Right ventricle myocardium superior (tissue), 1 donor: ENCODE results near the gene CCDC167. TPM values are rescaled to one million over a fixed set of nuclear protein-coding genes. Genes with fewer than 3 reads are reported as not detected.
A peak's percentile ranks its signal among the peaks of the same experiment; 100 is the strongest.

Experiments used
- ATAC-seq: fragments of 200-7000 bp; cut with Tn5 transposase; one replicate; pipeline ENCODE4 v1.9.1; 2020; ENCODE audit warnings: mild to moderate bottlenecking; ENCODE audit not compliant: poor library complexity
- DNase-seq: peaks from one replicate; pipeline ENCODE4 v3.0.0-alpha.2; 2020
- intact Hi-C: fragments of 100-400 bp; cut with DNase I; formaldehyde crosslinking; loops from one replicate; pipeline ENCODE4 v1.11.2; 2022
- total RNA-seq: library from RNA; stranded (reverse); fragmentation: NEBNext Ultra II Directional; extraction: Animal tissue kit (Norgen Biotek cat#: 25700); gene quantifications from one replicate; pipeline ENCODE4 v1.2.1, GENCODE V29; 2021
- donor health status: DM: no; HTN: yes; CAD: no; lungs with severe emphysema.

The CCDC167 gene
- total RNA-seq, 1 donor from 2014 or later = 24.4 TPM

GRCh38 chr6:37493661-37493995, 6.1 kb downstream of the CCDC167 start:
- ATAC-seq (no peak), DNase-seq (no peak)
- intact Hi-C loops = no loop called here

GRCh38 chr6:37492991-37493660, 6.6 kb downstream of the CCDC167 start:
- no peak for ATAC-seq
- DNase-seq = no peak
- intact Hi-C loops = no loop called here

GRCh38 chr6:37492236-37492972, 7.3 kb downstream of the CCDC167 start:
- intact Hi-C loops = no loop called here
- ATAC-seq (no peak), DNase-seq (no peak)

GRCh38 chr6:37491830-37492208, 7.9 kb downstream of the CCDC167 start:
- no peak for ATAC-seq
- DNase-seq = no peak
- intact Hi-C loops = no loop called here

GRCh38 chr6:37491171-37491829, 8.4 kb downstream of the CCDC167 start:
- intact Hi-C loops = no loop called here
- ATAC-seq (peak; percentile 25), DNase-seq (no peak)

- DNase-seq = no peak
- ATAC-seq = peak; percentile 9
- intact Hi-C loops = no loop called here
Observed at GRCh38 chr6:37490536-37491170, 9.0 kb downstream of the CCDC167 start.

GRCh38 chr6:37489697-37490336, 9.9 kb downstream of the CCDC167 start:
- ATAC-seq (peak; percentile 65), DNase-seq (peak; percentile 56)
- intact Hi-C loops = loop anchor here (5.0 kb wide), 1 partner anchor 77 kb away; no protein-coding TSS in a partner anchor

- intact Hi-C loops = loop anchor here (5.0 kb wide), 1 partner anchor 79 kb away; no protein-coding TSS in a partner anchor
- DNase-seq (no peak), ATAC-seq (no peak)
Observed at GRCh38 chr6:37488476-37488875, 11.2 kb downstream of the CCDC167 start.

GRCh38 chr6:37487591-37488380, 11.9 kb downstream of the CCDC167 start:
- DNase-seq (no peak), ATAC-seq (no peak)
- intact Hi-C loops = loop anchor here (5.0 kb wide), 1 partner anchor 80 kb away; no protein-coding TSS in a partner anchor

GRCh38 chr6:37486121-37486839, 13.4 kb downstream of the CCDC167 start:
- intact Hi-C loops = loop anchor here (5.0 kb wide), 1 partner anchor 81 kb away; no protein-coding TSS in a partner anchor
- DNase-seq = no peak
- ATAC-seq = no peak

GRCh38 chr6:37485291-37485702, 14.4 kb downstream of the CCDC167 start:
- ATAC-seq = no peak
- DNase-seq = no peak
- intact Hi-C loops = loop anchor here (5.0 kb wide), 1 partner anchor 82 kb away; no protein-coding TSS in a partner anchor

- ATAC-seq = no peak
- no peak for DNase-seq
- intact Hi-C loops = loop anchor here (5.0 kb wide), 2 partner anchors 83 to 208 kb away; no protein-coding TSS in a partner anchor
Observed at GRCh38 chr6:37484786-37485170, 14.9 kb downstream of the CCDC167 start.

- DNase-seq = peak; percentile 77
- intact Hi-C loops = loop anchor here (5.0 kb wide), 1 partner anchor 208 kb away; no protein-coding TSS in a partner anchor
- ATAC-seq = peak; percentile 74
Observed at GRCh38 chr6:37483917-37484785, 15.5 kb downstream of the CCDC167 start.

GRCh38 chr6:37483252-37483901, 16.3 kb downstream of the CCDC167 start:
- DNase-seq = no peak
- intact Hi-C loops = loop anchor here (5.0 kb wide), 1 partner anchor 209 kb away; no protein-coding TSS in a partner anchor
- ATAC-seq = no peak

- ATAC-seq (no peak), DNase-seq (no peak)
- intact Hi-C loops = loop anchor here (5.0 kb wide), 1 partner anchor 210 kb away; no protein-coding TSS in a partner anchor
Observed at GRCh38 chr6:37482606-37483251, 17.0 kb downstream of the CCDC167 start.
